Measurements from ENCODE around the gene ANKS6.

Gene ANKS6

GRCh38 chr9:98807070-98807813 lies 10.9 kb upstream of the ANKS6 start, which contains the start of gene GALNT12:
TSS of gene GALNT12 (plus strand) at chr9:98807670. CDS start at chr9:98807699, 29 bp downstream.
- H3K4me3 ChIP-seq (ENCODE audit: low read depth in 1 of 5, low read length in 5 of 5): peak within 1 kb of the TSS; percentile 56 to 78 (median 66)
- peak within 1 kb of the TSS in 3 of 5 donors; percentile 39 to 56 (median 46) for H3K9ac ChIP-seq (ENCODE audit: low read length in 5 of 5)
- H3K9me3 ChIP-seq (ENCODE audit: control insufficient read depth in 5 of 5, low read length in 5 of 5): no peaks in the 10 kb centered on the region
- peaks cover 3 to 18% (median 13%) of the 10 kb centered on the region in 5 donors for H3K27me3 ChIP-seq (ENCODE audit: control insufficient read depth in 5 of 5, insufficient read depth in 4 of 5, low read length in 5 of 5)
- no peak within 1 kb of the TSS for H3K27ac ChIP-seq (ENCODE audit: low read depth, low read length)
- H3K4me1 ChIP-seq (ENCODE audit: control insufficient read depth in 5 of 5, insufficient read depth in 5 of 5, low read length in 5 of 5): peaks cover 2 to 21% (median 18%) of the 10 kb centered on the region in 5 donors
- H3K36me3 ChIP-seq (ENCODE audit: control insufficient read depth in 5 of 5, insufficient read depth in 5 of 5, low read length in 5 of 5): no peaks in the 10 kb centered on the region

- Histone ChIP-seq H3K4me3 (ENCODE audit: low read depth in 1 of 5, low read length in 5 of 5) (peak overlapping the region in 4 of 5 donors; percentile 18 to 73 (median 56)), H3K9me3 (ENCODE audit: control insufficient read depth in 5 of 5, low read length in 5 of 5) (no peaks in the 10 kb centered on the region), H3K27ac (ENCODE audit: low read depth, low read length) (no peak overlapping the region), H3K9ac (ENCODE audit: low read length in 5 of 5) (no peak overlapping the region), H3K4me1 (ENCODE audit: control insufficient read depth in 5 of 5, insufficient read depth in 5 of 5, low read length in 5 of 5) (peaks cover 2 to 21% (median 18%) of the 10 kb centered on the region in 5 donors), H3K36me3 (ENCODE audit: control insufficient read depth in 5 of 5, insufficient read depth in 5 of 5, low read length in 5 of 5) (no peaks in the 10 kb centered on the region), H3K27me3 (ENCODE audit: control insufficient read depth in 5 of 5, insufficient read depth in 4 of 5, low read length in 5 of 5) (peaks cover 3 to 18% (median 13%) of the 10 kb centered on the region in 5 donors)
These were observed 10.2 kb upstream of the ANKS6 start for GRCh38 chr9:98806394-98807035.

GRCh38 chr9:98805506-98806272 lies 9.3 kb upstream of the ANKS6 start:
- Histone ChIP-seq H3K27ac (ENCODE audit: low read depth, low read length) (no peak overlapping the region), H3K9me3 (ENCODE audit: control insufficient read depth in 5 of 5, low read length in 5 of 5) (no peaks in the 10 kb centered on the region), H3K4me3 (ENCODE audit: low read depth in 1 of 5, low read length in 5 of 5) (no peak overlapping the region), H3K36me3 (ENCODE audit: control insufficient read depth in 5 of 5, insufficient read depth in 5 of 5, low read length in 5 of 5) (no peaks in the 10 kb centered on the region), H3K9ac (ENCODE audit: low read length in 5 of 5) (no peak overlapping the region), H3K27me3 (ENCODE audit: control insufficient read depth in 5 of 5, insufficient read depth in 4 of 5, low read length in 5 of 5) (peaks cover 3 to 18% (median 13%) of the 10 kb centered on the region in 5 donors), H3K4me1 (ENCODE audit: control insufficient read depth in 5 of 5, insufficient read depth in 5 of 5, low read length in 5 of 5) (peaks cover 2 to 21% (median 18%) of the 10 kb centered on the region in 5 donors)

GRCh38 chr9:98804083-98804482 lies 7.7 kb upstream of the ANKS6 start:
- Histone ChIP-seq H3K9me3 (ENCODE audit: control insufficient read depth in 5 of 5, low read length in 5 of 5) (no peaks in the 10 kb centered on the region), H3K4me3 (ENCODE audit: low read depth in 1 of 5, low read length in 5 of 5) (no peak overlapping the region), H3K36me3 (ENCODE audit: control insufficient read depth in 5 of 5, insufficient read depth in 5 of 5, low read length in 5 of 5) (no peaks in the 10 kb centered on the region), H3K27ac (ENCODE audit: low read depth, low read length) (no peak overlapping the region), H3K27me3 (ENCODE audit: control insufficient read depth in 5 of 5, insufficient read depth in 4 of 5, low read length in 5 of 5) (peaks cover 3 to 9% (median 7%) of the 10 kb centered on the region in 5 donors), H3K9ac (ENCODE audit: low read length in 5 of 5) (no peak overlapping the region), H3K4me1 (ENCODE audit: control insufficient read depth in 5 of 5, insufficient read depth in 5 of 5, low read length in 5 of 5) (peaks cover 2 to 21% (median 18%) of the 10 kb centered on the region in 5 donors)

- Histone ChIP-seq H3K4me1 (ENCODE audit: control insufficient read depth in 5 of 5, insufficient read depth in 5 of 5, low read length in 5 of 5) (peaks cover 0 to 7% (median 6%) of the 10 kb centered on the region in 5 donors), H3K4me3 (ENCODE audit: low read depth in 1 of 5, low read length in 5 of 5) (no peak overlapping the region), H3K27ac (ENCODE audit: low read depth, low read length) (no peak overlapping the region), H3K36me3 (ENCODE audit: control insufficient read depth in 5 of 5, insufficient read depth in 5 of 5, low read length in 5 of 5) (no peaks in the 10 kb centered on the region), H3K9ac (ENCODE audit: low read length in 5 of 5) (no peak overlapping the region), H3K9me3 (ENCODE audit: control insufficient read depth in 5 of 5, low read length in 5 of 5) (peaks cover 0 to 5% (median 0%) of the 10 kb centered on the region in 5 donors), H3K27me3 (ENCODE audit: control insufficient read depth in 5 of 5, insufficient read depth in 4 of 5, low read length in 5 of 5) (no peaks in the 10 kb centered on the region)
These were observed 5.6 kb upstream of the ANKS6 start for GRCh38 chr9:98801969-98802371.

GRCh38 chr9:98801561-98801960 lies 5.2 kb upstream of the ANKS6 start:
- H3K9ac ChIP-seq (ENCODE audit: low read length in 5 of 5): no peak overlapping the region
- H3K4me1 ChIP-seq (ENCODE audit: control insufficient read depth in 5 of 5, insufficient read depth in 5 of 5, low read length in 5 of 5): peaks cover 0 to 7% (median 6%) of the 10 kb centered on the region in 5 donors
- H3K27me3 ChIP-seq (ENCODE audit: control insufficient read depth in 5 of 5, insufficient read depth in 4 of 5, low read length in 5 of 5): no peaks in the 10 kb centered on the region
- no peak overlapping the region for H3K27ac ChIP-seq (ENCODE audit: low read depth, low read length)
- no peaks in the 10 kb centered on the region for H3K36me3 ChIP-seq (ENCODE audit: control insufficient read depth in 5 of 5, insufficient read depth in 5 of 5, low read length in 5 of 5)
- peaks cover 0 to 5% (median 0%) of the 10 kb centered on the region in 5 donors for H3K9me3 ChIP-seq (ENCODE audit: control insufficient read depth in 5 of 5, low read length in 5 of 5)
- H3K4me3 ChIP-seq (ENCODE audit: low read depth in 1 of 5, low read length in 5 of 5): no peak overlapping the region

- Histone ChIP-seq H3K27me3 (ENCODE audit: control insufficient read depth in 5 of 5, insufficient read depth in 4 of 5, low read length in 5 of 5) (no peaks in the 10 kb centered on the region), H3K4me3 (ENCODE audit: low read depth in 1 of 5, low read length in 5 of 5) (no peak overlapping the region), H3K4me1 (ENCODE audit: control insufficient read depth in 5 of 5, insufficient read depth in 5 of 5, low read length in 5 of 5) (peaks cover 0 to 23% (median 20%) of the 10 kb centered on the region in 5 donors), H3K9me3 (ENCODE audit: control insufficient read depth in 5 of 5, low read length in 5 of 5) (peaks cover 0 to 5% (median 0%) of the 10 kb centered on the region in 5 donors), H3K9ac (ENCODE audit: low read length in 5 of 5) (no peak overlapping the region), H3K27ac (ENCODE audit: low read depth, low read length) (no peak overlapping the region), H3K36me3 (ENCODE audit: control insufficient read depth in 5 of 5, insufficient read depth in 5 of 5, low read length in 5 of 5) (no peaks in the 10 kb centered on the region)
These were observed 1.9 kb upstream of the ANKS6 start for GRCh38 chr9:98798254-98798653.

GRCh38 chr9:98797491-98797890 lies 1.1 kb upstream of the ANKS6 start:
- Histone ChIP-seq H3K4me3 (ENCODE audit: low read depth in 1 of 5, low read length in 5 of 5) (no peak overlapping the region), H3K27me3 (ENCODE audit: control insufficient read depth in 5 of 5, insufficient read depth in 4 of 5, low read length in 5 of 5) (no peaks in the 10 kb centered on the region), H3K9me3 (ENCODE audit: control insufficient read depth in 5 of 5, low read length in 5 of 5) (peaks cover 0 to 5% (median 0%) of the 10 kb centered on the region in 5 donors), H3K4me1 (ENCODE audit: control insufficient read depth in 5 of 5, insufficient read depth in 5 of 5, low read length in 5 of 5) (peaks cover 0 to 23% (median 20%) of the 10 kb centered on the region in 5 donors), H3K9ac (ENCODE audit: low read length in 5 of 5) (no peak overlapping the region), H3K36me3 (ENCODE audit: control insufficient read depth in 5 of 5, insufficient read depth in 5 of 5, low read length in 5 of 5) (no peaks in the 10 kb centered on the region), H3K27ac (ENCODE audit: low read depth, low read length) (no peak overlapping the region)

GRCh38 chr9:98795970-98796363 lies 388 bp downstream of the ANKS6 start:
- Histone ChIP-seq H3K27me3 (ENCODE audit: control insufficient read depth in 5 of 5, insufficient read depth in 4 of 5, low read length in 5 of 5) (no peaks in the 10 kb centered on the region), H3K36me3 (ENCODE audit: control insufficient read depth in 5 of 5, insufficient read depth in 5 of 5, low read length in 5 of 5) (no peaks in the 10 kb centered on the region), H3K9ac (ENCODE audit: low read length in 5 of 5) (peak overlapping the region in 4 of 5 donors; percentile 69 to 72 (median 71)), H3K4me1 (ENCODE audit: control insufficient read depth in 5 of 5, insufficient read depth in 5 of 5, low read length in 5 of 5) (peaks cover 2 to 27% (median 24%) of the 10 kb centered on the region in 5 donors), H3K9me3 (ENCODE audit: control insufficient read depth in 5 of 5, low read length in 5 of 5) (peaks cover 0 to 5% (median 0%) of the 10 kb centered on the region in 5 donors), H3K27ac (ENCODE audit: low read depth, low read length) (peak overlapping the region; percentile 37), H3K4me3 (ENCODE audit: low read depth in 1 of 5, low read length in 5 of 5) (peak overlapping the region; percentile 46 to 80 (median 65))

Data from subcutaneous abdominal adipose tissue (tissue), 5 donors.